Subcutaneous abdominal adipose tissue (tissue), 5 donors: ENCODE measurements around the gene HSD17B4.

Experiments used
- H3K27ac ChIP-seq: one replicate; pipeline ENCODE4 v1.7.0; 2013; ENCODE audit warnings: low read depth, mild to moderate bottlenecking, inconsistent platforms, low read length, moderate library complexity
- H3K27me3 ChIP-seq, 5 donors: one replicate each; pipeline ENCODE4 v1.7.0; 2013; ENCODE audit warnings: low read length in 5 of 5, inconsistent platforms in 1 of 5; ENCODE audit not compliant: control insufficient read depth in 5 of 5, insufficient read depth in 4 of 5
- H3K36me3 ChIP-seq, 5 donors: one replicate each; pipeline ENCODE4 v1.7.0; 2013; ENCODE audit warnings: low read length in 5 of 5; ENCODE audit not compliant: control insufficient read depth in 5 of 5, insufficient read depth in 5 of 5
- H3K4me1 ChIP-seq, 5 donors: one replicate each; pipeline ENCODE4 v1.7.0; 2013; ENCODE audit warnings: low read length in 5 of 5, mild to moderate bottlenecking in 3 of 5, moderate library complexity in 1 of 5; ENCODE audit not compliant: control insufficient read depth in 5 of 5, insufficient read depth in 5 of 5
- H3K4me3 ChIP-seq, 5 donors: one replicate each; pipeline ENCODE4 v1.7.0; 2013; ENCODE audit warnings: low read length in 5 of 5, low read depth in 1 of 5
- H3K9ac ChIP-seq, 5 donors: one replicate each; pipeline ENCODE4 v1.7.0; 2013; ENCODE audit warnings: low read length in 5 of 5, mild to moderate bottlenecking in 4 of 5, moderate library complexity in 3 of 5
- H3K9me3 ChIP-seq, 5 donors: one replicate each; pipeline ENCODE4 v1.7.0; 2013; ENCODE audit warnings: low read length in 5 of 5; ENCODE audit not compliant: control insufficient read depth in 5 of 5
- donor health status: healthy.
- donor health status: healthy.
- donor health status: healthy.
- donor health status: healthy.
- donor health status: healthy.

HSD17B4 gene

DNA sequence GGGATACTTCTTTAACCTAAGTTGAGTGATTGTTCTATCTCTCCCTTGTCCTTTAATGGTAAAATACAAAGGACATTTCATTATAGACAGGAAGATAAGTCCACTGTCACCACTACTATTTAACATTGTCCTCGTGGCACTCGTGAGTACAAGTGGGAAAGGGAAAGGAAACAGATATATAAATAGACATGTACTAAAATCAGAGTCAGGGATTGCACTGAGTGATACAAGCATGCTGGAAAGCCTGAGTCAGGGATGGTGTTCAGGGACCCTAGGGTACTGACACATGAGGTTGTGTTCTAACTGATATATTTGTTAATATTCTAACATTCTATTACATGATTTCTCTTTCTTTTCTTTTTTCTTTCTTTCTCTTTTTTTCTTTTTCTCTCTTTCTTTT, 102.3 kb downstream of the HSD17B4 start:
- Histone ChIP-seq H3K27me3 (no peaks in the 10 kb centered on the region), H3K9ac (no peak overlapping the region), H3K9me3 (peaks cover 0 to 9% (median 0%) of the 10 kb centered on the region in 5 donors), H3K4me1 (no peaks in the 10 kb centered on the region), H3K4me3 (no peak overlapping the region), H3K27ac (no peak overlapping the region), H3K36me3 (no peaks in the 10 kb centered on the region)

DNA sequence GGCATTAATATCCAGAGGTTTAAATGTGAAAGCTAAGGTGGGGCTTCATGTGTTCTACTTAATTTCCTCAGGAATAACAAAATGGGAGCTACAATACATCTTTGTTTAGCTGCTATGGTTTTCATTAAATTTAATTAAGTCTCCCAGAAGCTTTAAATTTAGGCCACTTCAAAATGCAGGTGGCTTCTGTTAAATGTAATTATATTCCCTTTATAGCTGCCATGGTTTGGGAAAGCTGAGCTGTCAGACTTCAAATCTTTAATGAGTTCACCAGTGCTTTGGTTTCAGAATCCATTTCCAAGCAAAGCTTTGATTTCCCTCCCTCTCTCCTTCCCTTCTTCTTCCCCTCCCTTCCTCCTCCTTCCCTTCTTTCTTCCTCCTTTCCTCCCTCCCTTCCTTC, 118.6 kb downstream of the HSD17B4 start:
- Histone ChIP-seq H3K27me3 (no peaks in the 10 kb centered on the region), H3K4me3 (no peak overlapping the region), H3K36me3 (no peaks in the 10 kb centered on the region), H3K9me3 (no peaks in the 10 kb centered on the region), H3K4me1 (no peaks in the 10 kb centered on the region), H3K27ac (no peak overlapping the region), H3K9ac (no peak overlapping the region)

DNA sequence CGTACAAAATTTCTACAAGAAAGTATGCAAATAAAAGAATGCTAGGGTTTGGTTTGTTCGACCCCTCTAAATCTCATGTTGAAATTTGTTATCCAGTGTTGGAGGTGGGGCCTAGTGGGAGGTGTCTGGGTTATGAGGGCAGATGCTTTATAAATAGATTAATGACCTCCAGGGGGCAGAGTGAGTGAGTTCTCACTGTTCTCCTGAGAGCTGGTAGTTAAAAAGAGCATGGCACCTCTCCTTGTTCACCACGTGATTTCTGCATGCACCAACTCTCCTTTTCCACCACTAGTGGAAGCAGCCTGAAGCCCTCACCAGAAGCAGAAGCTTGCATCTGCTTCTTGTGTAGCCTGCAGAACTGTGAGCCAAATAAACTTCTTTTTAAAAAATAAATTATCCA, 126.6 kb downstream of the HSD17B4 start:
- Histone ChIP-seq H3K27me3 (no peaks in the 10 kb centered on the region), H3K4me1 (no peaks in the 10 kb centered on the region), H3K27ac (no peak overlapping the region), H3K36me3 (no peaks in the 10 kb centered on the region), H3K9ac (no peak overlapping the region), H3K9me3 (no peaks in the 10 kb centered on the region), H3K4me3 (no peak overlapping the region)

- H3K4me1 ChIP-seq: no peaks in the 10 kb centered on the region
- H3K9ac ChIP-seq: no peak overlapping the region
- no peaks in the 10 kb centered on the region for H3K27me3 ChIP-seq
- H3K36me3 ChIP-seq: no peaks in the 10 kb centered on the region
- no peak overlapping the region for H3K27ac ChIP-seq
- H3K9me3 ChIP-seq: no peaks in the 10 kb centered on the region
- no peak overlapping the region for H3K4me3 ChIP-seq
Measured at GRCh38 chr5:119582987-119583386, 130.7 kb downstream of the HSD17B4 start.

DNA sequence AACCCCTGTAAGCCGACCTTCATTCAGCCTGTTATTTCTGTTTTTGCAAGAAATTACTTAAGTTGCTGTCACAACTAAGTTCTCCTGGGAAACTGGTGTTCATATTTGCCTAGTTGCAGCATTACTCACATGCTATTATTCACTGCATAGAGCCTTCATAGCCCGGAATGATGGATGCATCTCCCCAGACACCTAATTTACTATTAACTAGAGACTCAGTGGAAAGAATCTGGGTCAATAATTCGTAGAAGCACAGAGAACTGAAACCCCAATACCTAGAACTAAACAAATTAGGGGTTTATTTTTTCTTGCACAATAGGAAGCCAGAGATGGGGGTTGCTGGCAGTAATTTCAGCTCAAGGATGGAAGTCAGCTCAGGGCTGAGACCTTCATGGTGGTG, 131.4 kb downstream of the HSD17B4 start:
- H3K4me1 ChIP-seq: no peaks in the 10 kb centered on the region
- H3K9me3 ChIP-seq: no peaks in the 10 kb centered on the region
- H3K9ac ChIP-seq: no peak overlapping the region
- H3K27me3 ChIP-seq: no peaks in the 10 kb centered on the region
- no peak overlapping the region for H3K4me3 ChIP-seq
- no peaks in the 10 kb centered on the region for H3K36me3 ChIP-seq
- no peak overlapping the region for H3K27ac ChIP-seq
